HL-60 (cell line): ENCODE measurements around the gene PIGN.

Experiments
- DNase-seq, 2 experiments: peaks; one replicate each; pipeline ENCODE4 v3.0.0-alpha.2; 2010 to 2020; ENCODE audit warnings: low read depth in 1 of 2, low spot score in 1 of 2
- H3K27ac ChIP-seq: fragments of 250-450 bp; sonication (Bioruptor Pico); replicated peaks from 2 replicates; pipeline ENCODE4 v1.5.1; 2020; ENCODE audit warnings: mild to moderate bottlenecking, moderate library complexity
- H3K27me3 ChIP-seq: fragments of 250-450 bp; sonication (Bioruptor Pico); 2 replicates; pipeline ENCODE4 v1.5.1; 2021; ENCODE audit warnings: mild to moderate bottlenecking, moderate library complexity; ENCODE audit not compliant: insufficient read depth, poor library complexity, severe bottlenecking
- H3K4me3 ChIP-seq: replicated peaks from 2 replicates; pipeline ENCODE4 v1.5.1; 2011; ENCODE audit warnings: mild to moderate bottlenecking, control low read depth, low read length; ENCODE audit not compliant: insufficient read depth
- GABPA ChIP-seq: IDR thresholded peaks from 2 replicates; pipeline ENCODE4 v1.6.1; 2012; ENCODE audit warnings: low read depth
- POLR2AphosphoS5 ChIP-seq: IDR thresholded peaks from 2 replicates; pipeline ENCODE4 v1.6.1; 2012; ENCODE audit warnings: low read depth
- SPI1 ChIP-seq: IDR thresholded peaks from 2 replicates; pipeline ENCODE4 v1.6.1; 2012; ENCODE audit warnings: low read depth, mild to moderate bottlenecking, borderline replicate concordance
- TF ChIP-seq, protein P1 (sequence below): IDR thresholded peaks from one replicate; pipeline ENCODE4 v1.5.1; 2011; ENCODE audit warnings: low read length, control low read depth, inconsistent platforms; ENCODE audit not compliant: insufficient read depth
- TF ChIP-seq, protein P2 (sequence below): IDR thresholded peaks from 2 replicates; pipeline ENCODE4 v1.6.1; 2012; ENCODE audit warnings: low read depth; ENCODE audit not compliant: insufficient replicate concordance

The PIGN gene

DNA sequence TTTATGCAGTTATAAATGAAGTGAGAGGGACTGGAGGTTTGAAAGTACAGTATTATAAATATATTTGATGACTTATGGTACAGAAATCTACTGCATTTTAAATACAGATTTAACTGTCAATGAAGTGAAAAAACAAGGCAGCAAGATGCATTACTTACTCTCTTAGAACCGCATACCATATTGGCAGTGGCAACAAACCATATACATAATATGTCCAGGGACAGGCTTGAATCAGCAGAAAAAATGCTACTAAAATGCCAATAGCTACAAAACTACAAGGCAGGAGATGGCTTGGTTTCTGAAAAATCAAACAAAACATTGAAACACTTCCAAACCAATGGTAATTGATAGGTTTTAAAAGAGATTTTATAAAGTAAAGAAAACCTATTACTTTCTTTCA, 77.2 kb downstream of the PIGN start:
- Histone ChIP-seq H3K27ac (no peak overlapping the region), H3K4me3 (no peak overlapping the region), H3K27me3 (no peaks in the 10 kb centered on the region)
- TF ChIP-seq POLR2AphosphoS5 (no peak), GABPA (no peak), SPI1 (no peak)
- TF ChIP-seq, protein P1, sequence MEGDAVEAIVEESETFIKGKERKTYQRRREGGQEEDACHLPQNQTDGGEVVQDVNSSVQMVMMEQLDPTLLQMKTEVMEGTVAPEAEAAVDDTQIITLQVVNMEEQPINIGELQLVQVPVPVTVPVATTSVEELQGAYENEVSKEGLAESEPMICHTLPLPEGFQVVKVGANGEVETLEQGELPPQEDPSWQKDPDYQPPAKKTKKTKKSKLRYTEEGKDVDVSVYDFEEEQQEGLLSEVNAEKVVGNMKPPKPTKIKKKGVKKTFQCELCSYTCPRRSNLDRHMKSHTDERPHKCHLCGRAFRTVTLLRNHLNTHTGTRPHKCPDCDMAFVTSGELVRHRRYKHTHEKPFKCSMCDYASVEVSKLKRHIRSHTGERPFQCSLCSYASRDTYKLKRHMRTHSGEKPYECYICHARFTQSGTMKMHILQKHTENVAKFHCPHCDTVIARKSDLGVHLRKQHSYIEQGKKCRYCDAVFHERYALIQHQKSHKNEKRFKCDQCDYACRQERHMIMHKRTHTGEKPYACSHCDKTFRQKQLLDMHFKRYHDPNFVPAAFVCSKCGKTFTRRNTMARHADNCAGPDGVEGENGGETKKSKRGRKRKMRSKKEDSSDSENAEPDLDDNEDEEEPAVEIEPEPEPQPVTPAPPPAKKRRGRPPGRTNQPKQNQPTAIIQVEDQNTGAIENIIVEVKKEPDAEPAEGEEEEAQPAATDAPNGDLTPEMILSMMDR, result no peak
- TF ChIP-seq, protein P2, sequence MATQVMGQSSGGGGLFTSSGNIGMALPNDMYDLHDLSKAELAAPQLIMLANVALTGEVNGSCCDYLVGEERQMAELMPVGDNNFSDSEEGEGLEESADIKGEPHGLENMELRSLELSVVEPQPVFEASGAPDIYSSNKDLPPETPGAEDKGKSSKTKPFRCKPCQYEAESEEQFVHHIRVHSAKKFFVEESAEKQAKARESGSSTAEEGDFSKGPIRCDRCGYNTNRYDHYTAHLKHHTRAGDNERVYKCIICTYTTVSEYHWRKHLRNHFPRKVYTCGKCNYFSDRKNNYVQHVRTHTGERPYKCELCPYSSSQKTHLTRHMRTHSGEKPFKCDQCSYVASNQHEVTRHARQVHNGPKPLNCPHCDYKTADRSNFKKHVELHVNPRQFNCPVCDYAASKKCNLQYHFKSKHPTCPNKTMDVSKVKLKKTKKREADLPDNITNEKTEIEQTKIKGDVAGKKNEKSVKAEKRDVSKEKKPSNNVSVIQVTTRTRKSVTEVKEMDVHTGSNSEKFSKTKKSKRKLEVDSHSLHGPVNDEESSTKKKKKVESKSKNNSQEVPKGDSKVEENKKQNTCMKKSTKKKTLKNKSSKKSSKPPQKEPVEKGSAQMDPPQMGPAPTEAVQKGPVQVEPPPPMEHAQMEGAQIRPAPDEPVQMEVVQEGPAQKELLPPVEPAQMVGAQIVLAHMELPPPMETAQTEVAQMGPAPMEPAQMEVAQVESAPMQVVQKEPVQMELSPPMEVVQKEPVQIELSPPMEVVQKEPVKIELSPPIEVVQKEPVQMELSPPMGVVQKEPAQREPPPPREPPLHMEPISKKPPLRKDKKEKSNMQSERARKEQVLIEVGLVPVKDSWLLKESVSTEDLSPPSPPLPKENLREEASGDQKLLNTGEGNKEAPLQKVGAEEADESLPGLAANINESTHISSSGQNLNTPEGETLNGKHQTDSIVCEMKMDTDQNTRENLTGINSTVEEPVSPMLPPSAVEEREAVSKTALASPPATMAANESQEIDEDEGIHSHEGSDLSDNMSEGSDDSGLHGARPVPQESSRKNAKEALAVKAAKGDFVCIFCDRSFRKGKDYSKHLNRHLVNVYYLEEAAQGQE, result no peak
- no peak for DNase-seq

DNA sequence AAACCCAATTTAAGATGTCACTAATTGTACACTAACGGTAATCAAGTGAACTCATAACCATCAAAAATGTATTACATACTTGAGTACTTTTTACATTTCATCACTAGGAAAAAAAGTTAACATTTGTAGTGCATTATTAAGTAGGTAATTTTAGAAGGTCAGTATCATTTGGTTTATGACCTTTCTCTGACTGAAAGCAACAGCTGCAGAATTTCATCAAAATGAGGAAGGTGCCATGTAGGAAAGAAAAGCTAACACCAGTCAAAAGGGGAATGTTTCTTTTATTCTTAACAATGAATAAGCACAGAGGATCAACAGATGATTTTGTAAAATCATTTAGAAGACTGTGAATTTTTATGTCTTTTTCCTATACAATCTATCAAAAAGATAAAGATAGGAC, 79.0 kb downstream of the PIGN start:
- Histone ChIP-seq H3K27ac (no peak overlapping the region), H3K27me3 (no peaks in the 10 kb centered on the region), H3K4me3 (no peak overlapping the region)
- TF ChIP-seq POLR2AphosphoS5, result no peak
- TF ChIP-seq, protein P1, result no peak
- TF ChIP-seq GABPA, result no peak
- TF ChIP-seq, protein P2, result no peak
- TF ChIP-seq SPI1, result no peak
- DNase-seq, result no peak

DNA sequence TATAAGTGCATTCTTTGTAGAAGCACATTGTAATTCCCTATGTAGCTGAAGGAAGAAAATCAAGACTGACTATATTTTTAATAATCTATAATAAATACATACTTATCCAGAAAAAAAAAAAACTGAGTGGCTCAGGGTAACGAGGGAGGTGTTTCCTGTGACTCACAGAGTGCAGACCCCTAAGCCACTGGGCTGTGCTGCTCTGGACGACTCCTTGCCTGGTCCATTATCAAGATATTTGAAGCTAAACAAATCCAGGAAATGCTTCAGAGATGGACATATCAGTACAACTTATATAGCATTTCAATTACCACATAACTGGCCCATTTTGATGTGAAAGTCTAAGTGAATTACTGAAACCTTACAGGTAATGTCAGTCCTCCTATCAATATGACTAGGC, 80.6 kb downstream of the PIGN start:
- Histone ChIP-seq H3K27me3 (no peaks in the 10 kb centered on the region), H3K27ac (no peak overlapping the region), H3K4me3 (no peak overlapping the region)
- DNase-seq, result no peak
- TF ChIP-seq POLR2AphosphoS5, result no peak
- no peak for TF ChIP-seq GABPA
- TF ChIP-seq, protein P1, result no peak
- TF ChIP-seq, protein P2, result no peak
- no peak for TF ChIP-seq SPI1
